CD1c-positive myeloid dendritic cell (primary cell): ENCODE measurements around the gene FBXO2.
"Not testable (repeated sequence)": the region's sequence is repeated elsewhere in the genome, so short reads cannot be mapped to it uniquely, and the experiment has no call there.

Source experiments
- DNase-seq: peaks from one replicate; pipeline ENCODE4 v3.0.0-alpha.2; 2016; ENCODE audit errors: extremely low spot score

Gene FBXO2

GRCh38 chr1:11629184-11630016 lies 24.8 kb downstream of the FBXO2 start:
- no peak for DNase-seq

GRCh38 chr1:11628767-11629166 lies 25.5 kb downstream of the FBXO2 start:
- no peak for DNase-seq

- DNase-seq, result no peak
These were observed 27.7 kb downstream of the FBXO2 start for GRCh38 chr1:11626551-11626950.

- no peak for DNase-seq
These were observed 30.5 kb downstream of the FBXO2 start for GRCh38 chr1:11623702-11624101.

GRCh38 chr1:11622398-11622797 lies 31.8 kb downstream of the FBXO2 start:
- no peak for DNase-seq

GRCh38 chr1:11620924-11621323 lies 33.3 kb downstream of the FBXO2 start:
- no peak for DNase-seq

- DNase-seq, result no peak
These were observed 33.8 kb downstream of the FBXO2 start for GRCh38 chr1:11620405-11620804.

GRCh38 chr1:11617741-11618140 lies 36.5 kb downstream of the FBXO2 start:
- no peak for DNase-seq

GRCh38 chr1:11617314-11617713 lies 36.9 kb downstream of the FBXO2 start:
- DNase-seq, result no peak

- DNase-seq, result no peak
These were observed 37.5 kb downstream of the FBXO2 start for GRCh38 chr1:11616766-11617165.

- no peak for DNase-seq
These were observed 39.1 kb downstream of the FBXO2 start for GRCh38 chr1:11615090-11615489.

GRCh38 chr1:11613347-11613746 lies 40.9 kb downstream of the FBXO2 start:
- no peak for DNase-seq

- DNase-seq, result no peak
These were observed 42.4 kb downstream of the FBXO2 start for GRCh38 chr1:11611638-11612327.

GRCh38 chr1:11610629-11611180 lies 43.5 kb downstream of the FBXO2 start:
- DNase-seq, result no peak

- not testable (repeated sequence) for DNase-seq
These were observed 44.9 kb downstream of the FBXO2 start for GRCh38 chr1:11609378-11609777.

- not testable (repeated sequence) for DNase-seq
These were observed 45.6 kb downstream of the FBXO2 start for GRCh38 chr1:11608596-11609130.

- DNase-seq, result no peak
These were observed 47.5 kb downstream of the FBXO2 start for GRCh38 chr1:11606775-11607174.

- no peak for DNase-seq
These were observed 51.2 kb downstream of the FBXO2 start for GRCh38 chr1:11602981-11603380.

- no peak for DNase-seq
These were observed 51.8 kb downstream of the FBXO2 start for GRCh38 chr1:11602424-11602823.

- no peak for DNase-seq
These were observed 53.4 kb downstream of the FBXO2 start for GRCh38 chr1:11600836-11601235.

GRCh38 chr1:11599891-11600576 lies 54.2 kb downstream of the FBXO2 start:
- no peak for DNase-seq

GRCh38 chr1:11598461-11598860 lies 55.8 kb downstream of the FBXO2 start:
- no peak for DNase-seq
